Stomach (tissue), 4 donors: ENCODE measurements around the gene CSE1L.
"Not testable (repeated sequence)": the region's sequence is repeated elsewhere in the genome, so short reads cannot be mapped to it uniquely, and the experiment has no call there.

Experiments used
- EP300 ChIP-seq: sonication (generic); formaldehyde crosslinking; IDR thresholded peaks from one replicate; pipeline ENCODE4 v1.6.1; 2017; ENCODE audit warnings: antibody characterized with exemption
- POLR2A ChIP-seq, 4 donors: fragments of 450-650 bp; IDR thresholded peaks; one replicate each; pipeline ENCODE4 v1.6.1; 2016; ENCODE audit warnings: antibody characterized with exemption in 4 of 4, control low read depth in 2 of 4, mild to moderate bottlenecking in 1 of 4, moderate library complexity in 1 of 4
- TF ChIP-seq, protein P1 (sequence below), 7 experiments: fragments of 450-650 bp in 4 of 7; fragments of 200-600 bp in 3 of 7; sonication (generic) in 3 of 7; IDR thresholded peaks; one replicate each; pipeline ENCODE4 v1.5.1; 2016 to 2019; ENCODE audit warnings: antibody characterized with exemption in 7 of 7, control low read depth in 2 of 7, mild to moderate bottlenecking in 1 of 7

DNA sequence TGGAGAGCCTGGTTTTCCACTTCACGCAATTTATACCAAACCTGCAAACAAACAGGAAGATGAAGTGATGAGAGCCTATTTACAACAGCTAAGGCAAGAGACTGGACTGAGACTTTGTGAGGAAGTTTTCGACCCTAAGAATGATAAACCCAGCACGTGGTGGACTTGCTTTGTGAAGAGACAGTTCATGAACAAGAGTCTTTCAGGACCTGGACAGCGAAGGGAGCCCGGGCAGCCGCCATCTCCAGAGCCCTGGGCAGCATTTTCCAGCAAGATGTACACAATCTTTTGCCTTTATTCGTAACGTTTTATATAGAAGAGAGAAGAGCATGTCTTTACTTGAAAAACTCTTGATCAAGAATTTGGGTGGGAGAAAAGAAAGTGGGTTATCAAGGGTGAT, 88.7 kb downstream of the CSE1L start:
- not testable (repeated sequence) for TF ChIP-seq POLR2A (IDR thresholded peaks at IDR 0.05); EP300
- TF ChIP-seq, protein P1, sequence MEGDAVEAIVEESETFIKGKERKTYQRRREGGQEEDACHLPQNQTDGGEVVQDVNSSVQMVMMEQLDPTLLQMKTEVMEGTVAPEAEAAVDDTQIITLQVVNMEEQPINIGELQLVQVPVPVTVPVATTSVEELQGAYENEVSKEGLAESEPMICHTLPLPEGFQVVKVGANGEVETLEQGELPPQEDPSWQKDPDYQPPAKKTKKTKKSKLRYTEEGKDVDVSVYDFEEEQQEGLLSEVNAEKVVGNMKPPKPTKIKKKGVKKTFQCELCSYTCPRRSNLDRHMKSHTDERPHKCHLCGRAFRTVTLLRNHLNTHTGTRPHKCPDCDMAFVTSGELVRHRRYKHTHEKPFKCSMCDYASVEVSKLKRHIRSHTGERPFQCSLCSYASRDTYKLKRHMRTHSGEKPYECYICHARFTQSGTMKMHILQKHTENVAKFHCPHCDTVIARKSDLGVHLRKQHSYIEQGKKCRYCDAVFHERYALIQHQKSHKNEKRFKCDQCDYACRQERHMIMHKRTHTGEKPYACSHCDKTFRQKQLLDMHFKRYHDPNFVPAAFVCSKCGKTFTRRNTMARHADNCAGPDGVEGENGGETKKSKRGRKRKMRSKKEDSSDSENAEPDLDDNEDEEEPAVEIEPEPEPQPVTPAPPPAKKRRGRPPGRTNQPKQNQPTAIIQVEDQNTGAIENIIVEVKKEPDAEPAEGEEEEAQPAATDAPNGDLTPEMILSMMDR (IDR thresholded peaks at IDR 0.05): not testable (repeated sequence)
